SK-N-SH treated with all-trans-retinoic acid at 6 μM for 48 hours (cell line): ENCODE data around the gene PPY.

Experiments used
- ATAC-seq: fragments of 200-7000 bp; cut with Tn5 transposase; 3 replicates; pipeline ENCODE4 v1.9.1; 2020; ENCODE audit warnings: mild to moderate bottlenecking, moderate library complexity
- ARNTL ChIP-seq: fragments of 450-650 bp; formaldehyde crosslinking; IDR thresholded peaks from 2 replicates; pipeline ENCODE4 v1.5.0; 2020; ENCODE audit warnings: low read depth, mild to moderate bottlenecking, moderate library complexity, borderline replicate concordance
- BACH2 ChIP-seq: fragments of 250-450 bp; sonication (Bioruptor Pico); IDR thresholded peaks from 2 replicates; pipeline ENCODE4 v1.9.0; 2021; ENCODE audit warnings: mild to moderate bottlenecking, borderline replicate concordance
- CREB5 ChIP-seq: fragments of 250-450 bp; sonication (Bioruptor Pico); IDR thresholded peaks from 2 replicates; pipeline ENCODE4 v1.5.1; 2020; ENCODE audit warnings: low read depth, mild to moderate bottlenecking, moderate library complexity
- CSDC2 ChIP-seq: fragments of 250-450 bp; sonication (Bioruptor Pico); IDR thresholded peaks from 2 replicates; pipeline ENCODE4 v1.5.0; 2020; ENCODE audit warnings: mild to moderate bottlenecking, moderate library complexity
- CSRNP3 ChIP-seq: fragments of 250-450 bp; sonication (Bioruptor Pico); IDR thresholded peaks from 2 replicates; pipeline ENCODE4 v1.5.1; 2021; ENCODE audit warnings: mild to moderate bottlenecking, moderate library complexity
- ESRRG ChIP-seq: fragments of 250-450 bp; sonication (Bioruptor Pico); IDR thresholded peaks from 2 replicates; pipeline ENCODE4 v1.6.1; 2021; ENCODE audit warnings: mild to moderate bottlenecking
- GLIS3 ChIP-seq: fragments of 250-450 bp; sonication (Bioruptor Pico); IDR thresholded peaks from 2 replicates; pipeline ENCODE4 v1.5.0; 2020; ENCODE audit warnings: mild to moderate bottlenecking, moderate library complexity
- ISL1 ChIP-seq: fragments of 250-450 bp; sonication (Bioruptor Pico); IDR thresholded peaks from 2 replicates; pipeline ENCODE4 v2.1.2; 2022; ENCODE audit warnings: mild to moderate bottlenecking, moderate library complexity
- OSR1 ChIP-seq: fragments of 250-450 bp; sonication (Bioruptor Pico); IDR thresholded peaks from 2 replicates; pipeline ENCODE4 v1.8.0; 2022; ENCODE audit warnings: moderate library complexity, mild to moderate bottlenecking, inconsistent platforms
- PATZ1 ChIP-seq: fragments of 250-450 bp; sonication (Bioruptor Pico); IDR thresholded peaks from 2 replicates; pipeline ENCODE4 v1.8.0; 2020; ENCODE audit warnings: mild to moderate bottlenecking, moderate library complexity, borderline replicate concordance
- POU6F1 ChIP-seq: fragments of 250-450 bp; sonication (Bioruptor Pico); IDR thresholded peaks from 2 replicates; pipeline ENCODE4 v1.8.0; 2021; ENCODE audit warnings: low read depth, mild to moderate bottlenecking, moderate library complexity, borderline replicate concordance
- PPARA ChIP-seq: fragments of 250-450 bp; sonication (Bioruptor Pico); IDR thresholded peaks from 2 replicates; pipeline ENCODE4 v1.5.0; 2020; ENCODE audit warnings: mild to moderate bottlenecking, borderline replicate concordance
- RARB ChIP-seq: fragments of 250-450 bp; sonication (Bioruptor Pico); IDR thresholded peaks from 2 replicates; pipeline ENCODE4 v1.8.0; 2021; ENCODE audit warnings: mild to moderate bottlenecking, moderate library complexity
- SNAI2 ChIP-seq: fragments of 250-450 bp; sonication (Bioruptor Pico); IDR thresholded peaks from 2 replicates; pipeline ENCODE4 v1.5.0; 2020; ENCODE audit warnings: mild to moderate bottlenecking, moderate library complexity
- TCF4 ChIP-seq: fragments of 250-450 bp; sonication (Bioruptor Pico); IDR thresholded peaks from 2 replicates; pipeline ENCODE4 v1.8.0; 2021; ENCODE audit warnings: mild to moderate bottlenecking, moderate library complexity, borderline replicate concordance
- TOX ChIP-seq: fragments of 250-450 bp; sonication (Bioruptor Pico); IDR thresholded peaks from 2 replicates; pipeline ENCODE4 v1.8.0; 2021; ENCODE audit warnings: mild to moderate bottlenecking, moderate library complexity, borderline replicate concordance
- TSHZ2 ChIP-seq: fragments of 250-450 bp; sonication (Bioruptor Pico); IDR thresholded peaks from 2 replicates; pipeline ENCODE4 v1.5.0; 2020; ENCODE audit warnings: mild to moderate bottlenecking, moderate library complexity
- ZC3H10 ChIP-seq: fragments of 250-450 bp; sonication (Bioruptor Pico); IDR thresholded peaks from 2 replicates; pipeline ENCODE4 v1.5.1; 2021; ENCODE audit warnings: mild to moderate bottlenecking, moderate library complexity
- ZFP30 ChIP-seq: fragments of 450-650 bp; formaldehyde crosslinking; IDR thresholded peaks from 2 replicates; pipeline ENCODE4 v1.5.0; 2022; ENCODE audit warnings: mild to moderate bottlenecking, moderate library complexity
- ZNF565 ChIP-seq: fragments of 450-650 bp; formaldehyde crosslinking; conservative IDR thresholded peaks from 2 replicates; pipeline ENCODE4 v1.5.0; 2020; ENCODE audit warnings: low read depth, mild to moderate bottlenecking, moderate library complexity
- ZNF8 ChIP-seq: fragments of 450-650 bp; formaldehyde crosslinking; IDR thresholded peaks from 2 replicates; pipeline ENCODE4 v1.5.0; 2020; ENCODE audit warnings: mild to moderate bottlenecking, moderate library complexity

PPY gene

GRCh38 chr17:43970366-43970765, 28.1 kb upstream of the PPY start:
- ATAC-seq, result no peak
- TF ChIP-seq CSRNP3 (no peak), ARNTL (CRISPR knock-in tag) (no peak), ZNF565 (CRISPR knock-in tag) (no peak), ZNF8 (CRISPR knock-in tag) (no peak), TOX (CRISPR knock-in tag) (no peak), ZC3H10 (no peak), ESRRG (no peak), BACH2 (CRISPR knock-in tag) (no peak)

GRCh38 chr17:43967251-43967875, 25.1 kb upstream of the PPY start:
- no peak for ATAC-seq
- no peak for TF ChIP-seq PATZ1
- no peak for TF ChIP-seq BACH2 (CRISPR knock-in tag)
- no peak for TF ChIP-seq OSR1 (CRISPR knock-in tag)
- no peak for TF ChIP-seq ARNTL (CRISPR knock-in tag)
- TF ChIP-seq ZNF8 (CRISPR knock-in tag), result no peak
- no peak for TF ChIP-seq POU6F1
- TF ChIP-seq ZNF565 (CRISPR knock-in tag), result no peak
- TF ChIP-seq TCF4, result no peak
- no peak for TF ChIP-seq CSRNP3
- TF ChIP-seq PPARA, result no peak
- TF ChIP-seq CSDC2 (CRISPR knock-in tag), result no peak
- no peak for TF ChIP-seq TOX (CRISPR knock-in tag)
- TF ChIP-seq SNAI2 (CRISPR knock-in tag), result no peak
- no peak for TF ChIP-seq ISL1
- TF ChIP-seq CREB5, result no peak
- no peak for TF ChIP-seq RARB

GRCh38 chr17:43966276-43966675, 24.0 kb upstream of the PPY start:
- no peak for TF ChIP-seq OSR1 (CRISPR knock-in tag)
- TF ChIP-seq TSHZ2 (CRISPR knock-in tag), result no peak
- no peak for TF ChIP-seq ESRRG
- TF ChIP-seq ISL1, result no peak
- TF ChIP-seq TOX (CRISPR knock-in tag), result no peak
- TF ChIP-seq ZFP30 (CRISPR knock-in tag), result no peak
- no peak for TF ChIP-seq GLIS3 (CRISPR knock-in tag)
- TF ChIP-seq ZNF8 (CRISPR knock-in tag), result no peak
- TF ChIP-seq PATZ1, result no peak
- TF ChIP-seq TCF4, result no peak
- TF ChIP-seq ARNTL (CRISPR knock-in tag), result no peak
- TF ChIP-seq ZNF565 (CRISPR knock-in tag), result no peak
- TF ChIP-seq SNAI2 (CRISPR knock-in tag), result no peak

More at GRCh38 chr17:43966276-43966675, 24.0 kb upstream of the PPY start:
- no peak for ATAC-seq
